Body of pancreas (tissue), 4 donors: ENCODE results near the gene QKI. TPM values are rescaled to one million over a fixed set of nuclear protein-coding genes. Genes with fewer than 3 reads are reported as not detected.

Source experiments
- ATAC-seq: fragments of 150-250 bp; one replicate; pipeline ENCODE4 v1.9.1; 2016
- DNase-seq, 4 donors: peaks; one replicate each; pipeline ENCODE4 v3.0.0-alpha.2; 2019
- H3K27ac ChIP-seq, 4 donors: fragments of 200-600 bp; sonication (generic); 1 replicate in 3 of 4; 2 replicates in 1 of 4; pipeline versions ENCODE4 v1.5.1 to v1.6.1; 2016 to 2019; ENCODE audit warnings: mild to moderate bottlenecking in 1 of 4, mixed read lengths in 1 of 4, moderate library complexity in 1 of 4
- H3K27me3 ChIP-seq, 2 donors: fragments of 200-600 bp; sonication (generic); one replicate each; pipeline ENCODE4 v1.6.0; 2016; ENCODE audit warnings: mild to moderate bottlenecking in 1 of 2
- H3K36me3 ChIP-seq, 2 donors: fragments of 200-600 bp; sonication (generic); replicated peaks in 1 of 2; 2 replicates each; pipeline ENCODE4 v1.5.1; 2016; ENCODE audit warnings: low read depth in 2 of 2; ENCODE audit not compliant: insufficient read depth in 1 of 2
- H3K4me1 ChIP-seq: fragments of 200-600 bp; sonication (generic); one replicate; pipeline ENCODE4 v1.6.0; 2016
- H3K4me3 ChIP-seq, 2 donors: fragments of 200-600 bp; sonication (generic); 1 replicate in 1 of 2; 2 replicates in 1 of 2; pipeline ENCODE4 v1.5.1; 2016 to 2019
- H3K9me3 ChIP-seq, 3 donors: fragments of 200-600 bp; sonication (generic); 1 replicate in 2 of 3; 2 replicates in 1 of 3; pipeline ENCODE4 v1.5.1; 2016
- CTCF ChIP-seq, 7 experiments: fragments of 450-650 bp in 4 of 7; fragments of 200-600 bp in 3 of 7; sonication (generic) in 3 of 7; IDR thresholded peaks; one replicate each; pipeline ENCODE4 v1.5.1; 2016 to 2019; ENCODE audit warnings: antibody characterized with exemption in 7 of 7
- POLR2A ChIP-seq, 3 donors: fragments of 450-650 bp; IDR thresholded peaks; one replicate each; pipeline ENCODE4 v1.6.1; 2016; ENCODE audit warnings: antibody characterized with exemption in 3 of 3, mild to moderate bottlenecking in 2 of 3
- WGBS, 2 donors: methylation state at CpG; one replicate each; pipeline ENCODE4 v1.1.5; 2017; 5-methylcytosine and 5-hydroxymethylcytosine counted together
- intact Hi-C: fragments of 100-400 bp; cut with DNase I; formaldehyde crosslinking; loops from one replicate; pipeline ENCODE4 v1.15.1; 2023
- total RNA-seq, 2 donors: library from RNA; depleted of rRNA; stranded (reverse); fragments of >200 nt; gene quantifications; one replicate each; pipeline ENCODE4 v1.1.0, GENCODE V29; 2016

The QKI gene
- total RNA-seq, 2 donors from 2014 or later, result 60.4 to 61.3 TPM

GRCh38 chr6:163599684-163600083 lies 185.2 kb downstream of the QKI start:
- 83 to 94% methylated on average over 2 of the region's 2 CpGs for WGBS, 2 donors
- Histone ChIP-seq H3K27ac (no peak overlapping the region), H3K9me3 (no peaks in the 10 kb centered on the region), H3K4me3 (no peak overlapping the region), H3K4me1 (no peaks in the 10 kb centered on the region), H3K36me3 (no peaks in the 10 kb centered on the region), H3K27me3 (no peaks in the 10 kb centered on the region)
- intact Hi-C loops, result no loop called here
- TF ChIP-seq CTCF (IDR thresholded peaks at IDR 0.05) (no peak), POLR2A (IDR thresholded peaks at IDR 0.05) (no peak)
- ATAC-seq, result no peak
- no peak for DNase-seq

- TF ChIP-seq POLR2A (IDR thresholded peaks at IDR 0.05), result no peak
- TF ChIP-seq CTCF (IDR thresholded peaks at IDR 0.05), result no peak
- ATAC-seq (no peak), DNase-seq (no peak)
- no peak overlapping the region for H3K27ac ChIP-seq
- H3K27me3 ChIP-seq, result no peaks in the 10 kb centered on the region
- no peaks in the 10 kb centered on the region for H3K36me3 ChIP-seq
- no peak overlapping the region for H3K4me3 ChIP-seq
- intact Hi-C loops, result no loop called here
- WGBS, 2 donors, result 77 to 83% methylated on average over 5 of the region's 5 CpGs
- H3K4me1 ChIP-seq, result no peaks in the 10 kb centered on the region
- H3K9me3 ChIP-seq, result no peaks in the 10 kb centered on the region
Measured at GRCh38 chr6:163600331-163600730, 185.8 kb downstream of the QKI start.

- Histone ChIP-seq H3K4me1 (no peaks in the 10 kb centered on the region), H3K27ac (no peak overlapping the region), H3K4me3 (no peak overlapping the region), H3K9me3 (no peaks in the 10 kb centered on the region), H3K36me3 (no peaks in the 10 kb centered on the region), H3K27me3 (no peaks in the 10 kb centered on the region)
- no peak for ATAC-seq
- 82 to 89% methylated on average over 9 of the region's 9 CpGs for whole genome bisulfite sequencing, 2 donors
- intact Hi-C loops, result no loop called here
- TF ChIP-seq POLR2A (IDR thresholded peaks at IDR 0.05) (no peak), CTCF (IDR thresholded peaks at IDR 0.05) (no peak)
- DNase-seq, result no peak
Measured at GRCh38 chr6:163600781-163601180, 186.3 kb downstream of the QKI start.

- Histone ChIP-seq H3K4me1 (no peaks in the 10 kb centered on the region), H3K9me3 (no peaks in the 10 kb centered on the region), H3K4me3 (no peak overlapping the region), H3K27ac (no peak overlapping the region), H3K36me3 (no peaks in the 10 kb centered on the region), H3K27me3 (no peaks in the 10 kb centered on the region)
- TF ChIP-seq POLR2A (IDR thresholded peaks at IDR 0.05) (no peak), CTCF (IDR thresholded peaks at IDR 0.05) (no peak)
- ATAC-seq (no peak), DNase-seq (no peak)
- intact Hi-C loops, result no loop called here
- WGBS, 2 donors, result 89 to 90% methylated on average over 14 of the region's 14 CpGs
Measured at GRCh38 chr6:163602851-163603250, 188.3 kb downstream of the QKI start.

GRCh38 chr6:163603395-163603794 lies 188.9 kb downstream of the QKI start:
- ATAC-seq (no peak), DNase-seq (no peak)
- Histone ChIP-seq H3K27me3 (no peaks in the 10 kb centered on the region), H3K9me3 (no peaks in the 10 kb centered on the region), H3K4me1 (no peaks in the 10 kb centered on the region), H3K27ac (no peak overlapping the region), H3K36me3 (no peaks in the 10 kb centered on the region), H3K4me3 (no peak overlapping the region)
- WGBS, 2 donors, result 80 to 87% methylated on average over 2 of the region's 2 CpGs
- TF ChIP-seq CTCF (IDR thresholded peaks at IDR 0.05) (no peak), POLR2A (IDR thresholded peaks at IDR 0.05) (no peak)
- intact Hi-C loops, result no loop called here
